GM18907 (cell line): ENCODE measurements around the gene RHOBTB3.
A peak's percentile ranks its signal among the peaks of the same experiment; 100 is the strongest.

Experiments used
- ATAC-seq: cut with Tn5 transposase; IDR thresholded peaks from one replicate; pipeline ENCODE4 v1.9.1; 2021; ENCODE audit warnings: mild to moderate bottlenecking, moderate library complexity; ENCODE audit not compliant: unreplicated experiment

The RHOBTB3 gene

DNA sequence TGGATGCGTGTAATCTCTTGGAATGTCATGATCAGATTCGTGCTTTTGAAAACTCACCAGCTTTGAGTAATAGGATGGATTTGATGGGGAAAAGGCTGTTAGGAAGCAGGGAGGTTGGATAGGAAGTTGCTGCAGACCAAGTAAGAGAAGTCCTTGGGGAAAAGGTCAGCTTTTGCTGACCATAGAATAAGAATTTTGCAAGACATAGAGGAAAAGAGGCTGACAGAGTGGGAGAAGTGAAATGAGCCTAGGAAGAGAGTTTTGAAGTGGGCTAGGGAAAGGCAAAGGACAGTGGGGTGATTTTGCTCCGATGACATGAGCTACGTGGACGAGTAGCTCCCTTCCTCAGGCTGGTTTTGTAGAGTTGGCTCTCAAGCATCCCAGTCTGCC is 31.5 kb downstream of the RHOBTB3 start:
- ATAC-seq: no peak

DNA sequence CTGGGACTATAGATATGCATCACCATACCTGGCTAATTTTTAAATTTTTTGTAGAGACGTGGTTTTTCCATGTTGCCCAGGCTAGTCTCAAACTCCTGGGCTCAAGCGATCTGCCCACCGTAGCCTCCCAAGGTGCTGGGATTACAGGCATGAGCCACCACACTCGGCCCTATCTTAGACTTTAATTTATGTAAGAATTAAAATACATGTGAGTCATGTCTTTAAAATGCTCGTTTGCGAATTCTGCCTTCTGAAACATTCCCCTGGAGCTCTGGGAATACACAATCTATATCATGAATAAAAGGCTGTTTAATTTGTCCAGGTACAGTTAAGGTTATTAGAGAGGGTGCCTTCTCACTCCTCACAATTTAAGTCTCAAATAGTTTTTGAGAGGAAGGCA is 32.8 kb downstream of the RHOBTB3 start:
- ATAC-seq: no peak

DNA sequence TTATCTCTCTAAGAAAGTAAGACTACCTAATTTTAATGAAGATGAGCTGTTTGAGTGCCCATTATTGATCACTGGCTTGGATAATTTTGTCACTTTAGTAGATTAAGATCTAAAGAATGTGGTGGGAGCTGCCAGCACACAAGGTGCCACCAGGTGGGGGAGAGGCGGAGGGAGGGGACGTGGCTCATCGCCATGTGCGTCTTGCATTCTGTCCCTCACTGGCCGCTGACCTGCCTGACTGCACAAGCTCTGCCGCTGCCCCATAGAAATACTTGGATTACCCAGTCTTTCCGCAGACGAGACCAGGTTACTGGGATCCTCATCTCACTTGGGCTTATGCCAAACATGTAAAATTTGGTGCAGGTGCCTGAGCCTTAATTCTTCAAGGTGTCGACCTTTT is 37.6 kb downstream of the RHOBTB3 start:
- ATAC-seq: no peak

DNA sequence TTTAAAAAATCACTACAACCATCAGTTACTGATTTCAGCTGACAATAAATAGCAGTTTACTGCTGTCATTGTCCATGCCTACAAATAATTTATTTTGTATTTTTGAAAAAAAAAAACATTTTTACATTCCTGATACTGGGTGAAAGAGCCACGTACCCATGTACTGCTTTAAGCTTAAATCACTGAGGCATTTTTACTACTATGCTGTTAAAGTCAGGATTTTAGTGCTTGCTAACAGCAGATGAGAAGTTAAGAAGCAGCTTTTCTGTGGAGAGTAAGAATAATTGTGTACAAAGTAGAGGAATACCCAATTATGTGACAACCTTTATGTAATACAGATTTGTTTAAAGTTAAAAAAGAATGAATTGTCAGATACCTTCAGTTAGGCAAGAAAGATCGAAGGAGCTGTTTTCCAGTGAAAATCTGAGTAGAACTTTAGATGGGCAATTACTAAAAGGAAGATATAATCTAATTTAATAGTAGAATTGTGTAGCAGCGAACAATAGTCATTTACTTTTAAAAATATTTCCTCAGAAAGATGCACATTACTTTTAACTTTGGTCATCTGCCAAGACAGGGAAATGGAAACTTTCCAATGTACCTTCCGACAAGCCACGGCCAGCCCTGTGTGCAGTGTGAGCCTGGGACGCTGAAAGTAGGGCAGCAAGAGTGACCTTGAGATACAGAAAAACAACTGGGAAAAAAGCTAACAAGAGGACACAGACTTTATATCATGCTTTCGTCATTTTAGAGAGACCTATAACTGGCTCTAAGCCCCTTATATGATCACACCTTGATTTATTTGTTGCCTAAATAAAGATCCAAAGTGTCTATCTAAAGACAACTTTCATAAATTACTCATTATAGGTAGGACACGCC is 39.9 kb downstream of the RHOBTB3 start:
- ATAC-seq: no peak

DNA sequence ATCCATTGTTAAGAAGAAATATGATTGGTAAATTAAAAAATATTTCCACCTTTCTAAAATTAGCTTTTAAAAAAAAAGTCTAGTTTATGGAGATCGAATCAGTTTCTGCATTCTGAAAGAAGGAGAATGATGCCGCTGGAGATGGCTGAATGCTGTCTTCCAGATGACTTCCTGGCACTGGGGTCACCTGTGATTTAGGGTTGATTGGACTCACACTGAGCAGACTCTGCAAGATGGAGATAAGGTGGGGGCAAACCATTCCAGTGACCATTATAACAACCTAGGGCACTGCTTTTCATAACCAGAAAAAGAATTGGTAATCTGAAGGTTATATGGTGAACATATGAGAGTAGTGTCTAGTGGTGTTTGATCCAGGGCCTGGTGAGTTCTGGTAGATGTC is 40.8 kb downstream of the RHOBTB3 start:
- no peak for ATAC-seq

DNA sequence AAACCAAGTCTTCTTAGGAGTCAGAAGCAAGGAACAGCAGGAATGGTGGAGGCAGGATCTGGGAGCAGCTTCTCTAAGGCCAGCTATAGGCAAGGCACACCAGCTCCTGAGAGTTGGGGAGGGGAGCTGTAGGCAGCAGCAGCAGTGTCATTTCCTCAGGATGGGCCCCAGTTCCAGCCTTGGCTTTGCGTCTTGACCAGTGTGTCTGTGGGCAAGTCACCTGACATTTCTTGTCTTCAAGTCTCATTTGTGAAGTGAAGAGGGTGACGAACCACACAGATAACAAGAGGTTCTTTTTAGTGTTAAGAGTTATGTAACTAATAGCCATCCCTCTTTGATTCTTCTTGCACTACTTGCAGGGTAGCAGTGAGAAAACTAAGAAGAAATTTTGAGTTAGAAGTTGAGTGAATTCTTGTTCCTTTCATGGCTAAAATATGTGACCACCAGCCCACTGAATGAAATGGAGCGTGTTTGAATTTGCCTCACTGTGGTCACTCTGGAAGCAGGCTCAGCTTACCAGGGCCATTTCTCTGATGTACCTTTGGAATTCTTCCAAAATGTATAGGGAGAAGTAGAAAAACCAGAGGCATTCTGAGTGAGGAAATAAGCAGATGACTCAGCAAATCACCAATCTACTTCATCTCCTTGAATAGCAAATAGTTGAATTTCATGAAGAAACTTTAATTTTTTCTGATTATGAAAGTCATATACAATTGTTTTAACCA is 42.4 kb downstream of the RHOBTB3 start:
- no peak for ATAC-seq

DNA sequence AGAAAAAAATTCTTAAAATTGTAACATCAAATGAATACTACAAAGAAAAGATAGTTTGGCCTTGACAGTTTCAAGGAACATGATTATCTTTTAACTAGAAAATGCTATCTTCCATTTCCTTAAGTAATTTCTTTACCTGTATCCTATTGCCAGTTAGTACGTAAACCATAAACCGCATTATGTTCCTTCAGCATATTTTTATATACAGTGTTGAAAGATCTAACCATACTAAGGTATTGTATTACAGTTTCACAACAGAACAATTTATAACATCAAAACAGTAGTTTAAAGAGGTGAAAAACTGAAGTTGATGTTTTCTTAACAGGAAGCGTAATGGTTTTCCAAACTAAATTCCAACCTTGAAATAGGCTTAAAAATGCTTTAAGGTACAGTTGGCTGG is 46.3 kb downstream of the RHOBTB3 start:
- no peak for ATAC-seq

DNA sequence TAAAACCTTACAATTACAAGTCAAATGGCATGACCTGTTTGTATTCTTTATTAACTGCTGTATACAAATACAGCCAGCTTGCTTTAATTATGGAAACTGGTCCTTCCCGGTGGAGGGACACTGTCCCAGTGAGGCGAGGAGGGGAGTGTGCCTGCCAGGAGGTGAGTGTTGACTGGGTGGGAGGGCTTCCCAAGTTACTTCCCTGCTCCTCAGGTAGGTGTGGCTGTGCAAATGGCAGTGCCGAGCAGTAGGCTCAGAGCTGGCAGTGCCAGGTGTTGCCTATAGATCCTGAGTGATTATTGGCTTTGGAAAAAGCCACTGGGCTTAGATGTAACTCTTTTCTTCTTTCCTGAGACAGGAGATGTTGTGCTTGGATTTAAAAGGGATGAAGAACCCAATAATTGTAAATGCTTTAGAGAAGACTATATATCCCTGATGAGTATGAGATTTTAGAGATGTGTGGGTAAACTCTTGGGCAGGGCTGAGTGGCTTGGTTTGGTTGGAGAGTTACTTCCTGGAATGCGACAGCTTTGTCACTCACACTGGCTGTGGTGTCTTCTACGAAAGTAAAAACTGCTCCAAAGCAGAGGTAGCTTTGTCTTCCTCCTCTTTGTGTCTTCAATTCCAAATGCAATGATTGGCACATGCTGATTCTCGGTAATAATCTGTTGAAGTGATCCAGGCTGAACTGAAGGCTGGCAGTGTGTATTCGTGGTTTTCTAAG is 47.7 kb downstream of the RHOBTB3 start:
- no peak for ATAC-seq

DNA sequence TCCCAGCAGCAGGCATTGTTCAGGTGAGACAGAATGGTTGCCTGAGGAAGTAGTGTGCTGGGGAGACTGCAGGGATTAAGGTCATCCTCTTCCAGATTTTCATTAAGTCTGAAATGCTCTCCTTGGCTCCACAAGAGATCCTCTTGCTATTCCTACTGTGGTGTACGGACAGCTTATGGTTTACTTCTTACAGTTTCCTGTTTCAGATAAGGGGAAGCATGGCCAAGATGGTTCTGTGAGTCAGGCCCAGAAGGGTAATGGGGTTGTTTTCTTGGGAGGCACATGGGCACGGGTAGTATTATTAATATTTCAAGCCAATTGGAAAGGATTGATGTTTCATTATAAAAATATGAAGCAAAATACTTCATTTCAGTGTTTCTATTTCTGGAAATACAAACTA is 48.5 kb downstream of the RHOBTB3 start:
- no peak for ATAC-seq

DNA sequence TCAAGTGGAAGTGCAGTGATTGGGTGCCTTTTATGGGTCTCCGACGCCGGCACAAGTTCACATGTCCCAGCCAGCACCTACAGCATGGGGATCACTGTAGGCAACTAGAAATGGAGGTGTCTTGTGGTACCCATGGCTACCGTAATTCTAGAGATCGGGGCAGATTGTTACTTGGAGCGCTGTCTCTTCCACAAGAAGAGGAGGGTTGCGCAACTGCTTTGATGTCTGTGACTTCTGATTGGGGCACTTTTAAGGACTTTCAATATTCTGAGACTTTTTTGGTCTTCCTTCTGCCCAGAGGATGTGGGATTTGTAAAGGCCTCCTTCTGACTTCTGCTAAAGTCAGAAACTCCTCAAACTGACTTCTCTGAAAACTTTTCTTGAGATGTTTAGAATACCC is 49.5 kb downstream of the RHOBTB3 start:
- no peak for ATAC-seq

DNA sequence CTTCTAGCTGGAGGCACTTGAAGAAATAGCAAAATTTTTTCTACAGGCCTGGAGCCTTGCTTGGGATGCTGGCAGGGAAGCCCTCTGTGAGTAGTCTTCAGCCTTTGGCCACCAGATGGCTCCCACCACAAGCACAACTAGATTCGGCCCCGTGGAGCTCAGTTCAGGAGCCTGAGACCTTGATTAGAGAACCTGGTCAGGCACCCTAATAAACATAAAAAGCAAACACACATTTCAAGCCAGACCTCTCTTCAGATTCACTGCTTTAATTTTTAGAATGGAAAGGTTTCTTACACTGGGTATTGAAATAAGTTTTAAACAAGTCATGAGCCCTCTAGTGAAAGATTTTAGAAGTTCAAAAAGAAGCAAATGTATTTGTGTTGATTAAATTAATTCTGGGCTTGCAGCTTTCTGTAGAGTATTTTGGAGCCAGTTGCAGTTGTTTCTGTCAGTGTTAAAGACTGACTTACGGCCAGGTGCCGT is 50.0 kb downstream of the RHOBTB3 start:
- ATAC-seq: peak; percentile 96

DNA sequence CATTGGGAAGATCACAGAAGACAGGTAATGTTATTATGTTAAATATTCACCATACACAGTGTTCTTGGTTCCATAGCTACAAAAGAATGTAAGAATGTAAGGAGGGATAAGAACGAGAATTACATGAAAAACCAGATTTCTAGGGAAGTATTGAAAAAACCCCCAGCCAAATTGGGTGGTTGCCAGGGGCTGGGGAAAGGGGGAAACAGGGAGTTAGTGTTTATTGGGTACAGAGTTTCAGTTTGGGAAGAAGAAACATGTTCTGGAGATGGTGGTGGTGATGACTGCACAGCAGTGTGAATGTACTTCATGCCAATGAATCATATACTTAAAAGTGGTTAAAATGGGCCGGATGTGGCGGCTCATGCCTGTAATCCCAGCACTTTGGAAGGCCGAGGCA is 51.0 kb downstream of the RHOBTB3 start:
- ATAC-seq: no peak

DNA sequence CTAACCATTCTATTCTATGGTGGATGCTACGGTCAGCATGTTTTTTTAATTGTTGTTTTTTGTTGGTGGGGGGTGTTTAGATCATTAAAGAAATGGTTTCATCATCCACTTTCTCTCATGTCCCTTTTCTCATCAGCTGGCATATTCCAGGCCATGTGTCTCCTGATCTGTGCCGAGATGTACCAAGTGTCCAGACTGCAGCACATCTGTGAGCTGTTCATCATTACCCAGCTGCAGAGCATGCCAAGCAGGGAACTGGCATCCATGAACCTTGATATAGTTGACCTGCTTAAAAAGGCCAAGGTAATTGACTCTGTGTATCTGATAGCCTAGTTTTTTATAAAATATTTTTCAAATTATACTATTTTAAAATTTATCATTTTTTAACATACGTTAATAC is 52.5 kb downstream of the RHOBTB3 start:
- no peak for ATAC-seq

DNA sequence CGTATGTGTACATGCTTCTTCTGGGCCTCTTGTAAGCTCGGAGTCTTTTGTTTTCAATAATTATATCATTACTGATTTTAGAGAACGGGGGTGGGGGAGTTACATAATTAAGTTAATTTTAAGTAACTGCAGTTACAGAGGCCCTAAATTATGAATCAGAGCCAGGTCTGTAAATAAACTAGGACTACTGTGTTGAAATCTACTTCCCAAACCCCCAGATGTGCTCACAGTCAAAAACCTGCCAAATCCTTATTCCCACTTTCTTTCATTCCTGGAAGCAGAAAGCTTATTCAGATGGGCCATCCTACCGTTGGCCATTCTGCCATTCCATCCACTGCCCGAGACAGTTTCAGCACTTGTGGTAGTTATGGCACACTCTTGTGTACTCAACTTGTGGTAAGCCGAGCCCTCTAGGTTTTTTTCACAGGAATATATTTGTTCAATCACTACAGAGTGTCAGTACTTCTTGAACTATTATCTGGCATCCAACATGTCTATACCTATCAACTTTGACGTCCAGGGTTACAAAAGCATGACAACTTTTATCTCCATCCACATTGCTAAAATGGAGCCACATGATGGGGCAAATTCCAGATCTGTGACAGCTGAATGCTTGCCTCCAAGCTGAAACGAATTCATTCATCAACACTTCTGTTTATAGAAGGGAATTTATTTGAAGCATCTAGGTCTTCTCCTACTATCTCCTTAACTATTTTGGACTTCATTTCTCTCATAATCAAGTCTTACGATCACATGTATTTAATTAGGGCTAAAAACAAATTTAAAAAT is 53.6 kb downstream of the RHOBTB3 start:
- ATAC-seq: no peak

DNA sequence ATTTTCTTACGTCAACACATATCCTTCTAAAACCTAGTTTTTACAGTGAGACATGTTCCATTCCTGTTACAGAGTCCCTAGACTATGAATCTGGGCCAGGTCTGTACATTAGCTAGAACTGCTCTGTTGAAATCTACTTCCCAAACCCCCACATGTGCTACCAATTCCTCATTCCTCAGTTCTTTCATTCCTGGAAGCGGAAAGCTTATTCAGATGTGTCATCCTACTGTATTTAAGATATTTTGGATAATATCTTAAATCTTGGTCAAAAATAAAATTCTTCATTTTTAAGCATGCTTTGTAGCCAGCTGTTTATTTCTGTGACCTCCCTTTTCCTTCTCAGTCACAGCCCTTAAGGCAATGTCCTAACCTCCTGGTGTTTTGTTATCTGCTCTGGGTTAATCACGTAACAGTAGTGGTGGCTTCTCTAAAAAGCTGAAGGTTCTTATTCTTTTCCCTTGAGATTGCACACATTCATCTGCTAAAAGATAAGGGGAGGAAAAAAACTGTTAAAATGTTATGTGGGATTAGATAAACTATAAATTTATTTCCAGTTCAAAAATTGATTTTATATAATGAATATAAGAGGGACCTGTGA is 55.8 kb downstream of the RHOBTB3 start:
- no peak for ATAC-seq

DNA sequence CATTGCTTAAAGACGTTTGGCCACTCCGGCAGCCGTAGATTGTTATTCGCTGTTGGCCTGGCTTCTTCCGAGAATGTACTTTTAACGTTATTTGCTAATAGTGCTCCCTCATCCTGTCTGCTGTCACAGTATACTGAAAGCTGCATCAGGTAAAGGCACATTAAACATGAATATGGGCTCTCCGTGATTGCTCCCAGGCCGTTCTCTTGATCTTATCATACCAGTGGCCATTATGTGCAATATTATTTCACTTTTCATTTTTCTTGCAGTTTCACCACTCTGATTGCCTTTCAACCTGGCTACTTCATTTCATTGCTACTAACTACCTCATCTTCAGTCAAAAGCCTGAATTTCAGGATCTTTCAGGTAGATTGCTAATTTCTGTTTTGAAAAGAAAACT is 57.4 kb downstream of the RHOBTB3 start:
- ATAC-seq: no peak

DNA sequence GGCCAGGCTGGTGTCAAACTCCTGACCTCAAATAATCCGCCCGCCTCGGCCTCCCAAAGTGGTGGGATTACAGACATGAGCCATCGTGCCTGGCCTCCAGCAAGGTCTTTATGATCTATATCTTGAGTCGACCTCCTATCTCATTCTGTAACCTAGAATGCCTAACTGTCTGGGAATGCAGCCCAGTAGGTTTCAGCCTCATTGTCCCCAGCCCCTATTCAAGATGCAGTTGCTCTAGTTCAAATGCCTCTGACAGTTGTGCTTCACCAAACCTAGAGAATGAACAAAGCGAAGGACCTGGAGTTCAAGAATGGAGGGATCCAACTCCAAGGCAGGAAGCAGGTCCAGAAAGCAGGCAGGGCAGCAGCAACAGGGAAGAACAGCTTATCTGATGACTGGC is 60.6 kb downstream of the RHOBTB3 start:
- no peak for ATAC-seq

DNA sequence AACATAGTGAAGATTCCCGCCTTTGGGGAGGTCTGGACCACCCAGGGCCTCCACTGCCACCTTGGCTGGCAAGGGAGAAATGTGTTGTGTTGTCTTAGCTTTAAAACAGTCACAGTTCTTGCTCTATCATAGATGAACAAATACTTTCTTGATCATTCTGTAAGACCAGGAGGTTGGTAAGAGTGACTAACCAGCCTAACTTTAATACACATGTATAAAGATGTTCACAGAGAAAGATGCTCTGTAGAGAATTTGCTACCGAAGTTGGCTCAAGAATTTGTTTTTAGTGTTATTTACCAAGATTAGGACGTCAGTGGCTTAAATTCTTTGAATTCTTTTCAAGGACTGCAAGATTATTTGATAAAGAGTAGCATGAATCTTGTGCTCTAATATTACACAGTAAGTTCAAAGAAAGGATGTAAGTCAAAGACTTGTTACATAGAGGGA is 63.0 kb downstream of the RHOBTB3 start:
- no peak for ATAC-seq

DNA sequence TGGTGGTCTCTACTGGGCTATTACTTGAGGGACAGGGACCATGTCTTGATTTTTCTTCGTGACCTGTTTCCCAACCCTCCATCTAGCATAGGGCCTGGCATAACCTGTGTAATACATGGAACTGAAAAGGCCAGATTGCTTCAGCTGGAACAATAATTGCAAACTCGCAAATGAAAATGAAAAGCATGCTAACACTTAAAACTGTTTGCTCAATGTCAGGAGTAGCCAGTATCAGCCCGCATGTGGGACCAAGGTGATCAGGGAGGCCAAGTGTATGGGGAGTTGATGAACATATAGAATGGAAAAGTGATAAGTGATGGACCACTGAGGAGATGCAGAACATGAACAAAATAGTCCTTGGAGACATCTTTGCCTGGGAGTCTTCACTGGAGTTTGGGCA is 66.2 kb downstream of the RHOBTB3 start:
- no peak for ATAC-seq

DNA sequence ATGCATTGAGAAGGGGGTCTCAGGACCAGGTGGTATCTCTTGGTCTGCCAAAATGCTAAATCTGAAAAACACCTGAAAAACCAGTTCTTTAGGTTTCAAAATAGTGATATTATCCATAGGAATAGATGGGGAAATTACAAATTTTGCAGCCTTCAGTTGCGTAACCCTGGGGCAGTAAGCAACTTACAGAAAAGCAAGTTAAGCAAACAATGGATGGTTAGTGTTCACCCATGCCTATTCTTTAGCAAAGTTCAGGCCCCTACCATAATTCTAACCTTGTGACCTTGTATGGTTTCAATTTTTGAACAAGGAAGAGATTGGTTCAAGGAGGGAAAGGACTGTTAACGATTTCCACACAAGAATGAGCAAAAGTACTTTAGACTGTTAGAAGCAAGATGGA is 66.9 kb downstream of the RHOBTB3 start:
- no peak for ATAC-seq
